Astrocyte (in vitro differentiated cells and primary cell): ENCODE results near the gene FTO. TPM values are rescaled to one million over a fixed set of nuclear protein-coding genes. Genes with fewer than 3 reads are reported as not detected.

Experiments used
- DNase-seq: peaks from one replicate; pipeline ENCODE4 v3.0.0-alpha.2; 2010; ENCODE audit warnings: low read depth
- FAIRE-seq: peaks from 2 replicates; lab custom pipeline; 2011; peaks lifted over from hg19 to GRCh38; lab: Jason Lieb, UNC
- H2AFZ ChIP-seq: 2 replicates; pipeline ENCODE4 v1.6.0; 2012; ENCODE audit warnings: low read depth, low read length, inconsistent platforms
- H3K27ac ChIP-seq: 2 replicates; pipeline ENCODE4 v1.5.1; 2011; ENCODE audit warnings: low read depth, low read length, inconsistent platforms
- H3K27me3 ChIP-seq: 2 replicates; pipeline ENCODE4 v1.6.0; 2011; ENCODE audit warnings: low read length, inconsistent platforms; ENCODE audit not compliant: insufficient read depth
- H3K36me3 ChIP-seq: 2 replicates; pipeline ENCODE4 v1.5.1; 2011; ENCODE audit warnings: low read length, inconsistent platforms; ENCODE audit not compliant: insufficient read depth
- H3K4me1 ChIP-seq: 2 replicates; pipeline ENCODE4 v1.5.1; 2011; ENCODE audit warnings: low read length, inconsistent platforms; ENCODE audit not compliant: insufficient read depth
- H3K4me2 ChIP-seq: 2 replicates; pipeline ENCODE4 v1.6.0; 2012; ENCODE audit warnings: low read length, inconsistent platforms
- H3K4me3 ChIP-seq: 2 replicates; pipeline ENCODE4 v1.5.1; 2011; ENCODE audit warnings: low read depth, mild to moderate bottlenecking, low read length, inconsistent platforms; ENCODE audit not compliant: insufficient read depth
- H3K79me2 ChIP-seq: 2 replicates; pipeline ENCODE4 v1.6.0; 2012; ENCODE audit warnings: mild to moderate bottlenecking, low read length, inconsistent platforms; ENCODE audit not compliant: insufficient read depth
- H3K9ac ChIP-seq: 2 replicates; pipeline ENCODE4 v1.6.0; 2012; ENCODE audit warnings: mild to moderate bottlenecking, low read length, inconsistent platforms
- H3K9me3 ChIP-seq: 2 replicates; pipeline ENCODE4 v1.5.1; 2012; ENCODE audit warnings: low read depth, mild to moderate bottlenecking, low read length, inconsistent platforms; ENCODE audit not compliant: insufficient read depth
- H4K20me1 ChIP-seq: 2 replicates; pipeline ENCODE4 v1.6.0; 2012; ENCODE audit warnings: low read length, inconsistent platforms; ENCODE audit not compliant: insufficient read depth
- H3K27ac Mint-ChIP-seq: one replicate; pipeline ENCODE4 v1.8.0; 2021; ENCODE audit warnings: mild to moderate bottlenecking, mixed read lengths; ENCODE audit not compliant: unreplicated experiment
- H3K27me3 Mint-ChIP-seq: one replicate; pipeline ENCODE4 v1.8.0; 2021; ENCODE audit warnings: low read depth, mixed read lengths; ENCODE audit not compliant: unreplicated experiment
- H3K36me3 Mint-ChIP-seq: one replicate; pipeline ENCODE4 v1.8.0; 2021; ENCODE audit warnings: low read depth, mixed read lengths; ENCODE audit not compliant: unreplicated experiment
- H3K4me1 Mint-ChIP-seq: one replicate; pipeline ENCODE4 v1.8.0; 2021; ENCODE audit warnings: low read depth, mixed read lengths; ENCODE audit not compliant: unreplicated experiment
- H3K4me3 Mint-ChIP-seq: one replicate; pipeline ENCODE4 v1.8.0; 2021; ENCODE audit warnings: mild to moderate bottlenecking, moderate library complexity, mixed read lengths; ENCODE audit not compliant: unreplicated experiment
- H3K9me3 Mint-ChIP-seq: one replicate; pipeline ENCODE4 v1.8.0; 2021; ENCODE audit warnings: mild to moderate bottlenecking, mixed read lengths; ENCODE audit not compliant: unreplicated experiment
- EZH2 ChIP-seq: IDR thresholded peaks from 2 replicates; pipeline ENCODE4 v1.6.1; 2012; ENCODE audit warnings: mild to moderate bottlenecking, low read length, inconsistent platforms; ENCODE audit not compliant: insufficient read depth
- total RNA-seq: library from RNA; stranded (reverse); gene quantifications from 2 replicates; pipeline ENCODE4 v1.2.1, GENCODE V29; 2021
- TF ChIP-seq, protein P1 (sequence below): IDR thresholded peaks from 2 replicates; pipeline ENCODE4 v1.5.1; 2011; ENCODE audit warnings: low read depth, mild to moderate bottlenecking, inconsistent platforms, low read length, moderate library complexity; ENCODE audit not compliant: insufficient read depth

FTO gene
- total RNA-seq, 1 donor from 2014 or later: 73.1 TPM

DNA sequence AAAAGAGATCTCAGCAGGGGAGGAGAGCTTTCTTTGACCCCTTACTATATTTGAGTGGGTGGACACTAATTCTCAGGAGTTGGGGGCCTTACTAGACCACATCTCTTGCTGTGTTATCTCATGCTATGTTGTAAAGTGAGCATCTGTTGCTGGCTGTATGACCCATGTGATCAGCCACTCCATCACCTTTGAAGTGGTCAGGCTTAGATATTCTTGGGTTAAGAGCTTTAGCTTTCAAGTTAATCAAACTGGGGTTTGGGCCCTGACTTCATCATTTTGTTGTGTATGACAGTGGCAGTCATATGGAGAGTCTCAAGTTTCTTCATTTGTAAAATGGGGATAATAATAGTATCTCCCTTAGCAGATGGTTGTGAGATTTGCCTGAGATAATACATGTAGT is 201.1 kb downstream of the FTO start:
- TF ChIP-seq, protein P1, sequence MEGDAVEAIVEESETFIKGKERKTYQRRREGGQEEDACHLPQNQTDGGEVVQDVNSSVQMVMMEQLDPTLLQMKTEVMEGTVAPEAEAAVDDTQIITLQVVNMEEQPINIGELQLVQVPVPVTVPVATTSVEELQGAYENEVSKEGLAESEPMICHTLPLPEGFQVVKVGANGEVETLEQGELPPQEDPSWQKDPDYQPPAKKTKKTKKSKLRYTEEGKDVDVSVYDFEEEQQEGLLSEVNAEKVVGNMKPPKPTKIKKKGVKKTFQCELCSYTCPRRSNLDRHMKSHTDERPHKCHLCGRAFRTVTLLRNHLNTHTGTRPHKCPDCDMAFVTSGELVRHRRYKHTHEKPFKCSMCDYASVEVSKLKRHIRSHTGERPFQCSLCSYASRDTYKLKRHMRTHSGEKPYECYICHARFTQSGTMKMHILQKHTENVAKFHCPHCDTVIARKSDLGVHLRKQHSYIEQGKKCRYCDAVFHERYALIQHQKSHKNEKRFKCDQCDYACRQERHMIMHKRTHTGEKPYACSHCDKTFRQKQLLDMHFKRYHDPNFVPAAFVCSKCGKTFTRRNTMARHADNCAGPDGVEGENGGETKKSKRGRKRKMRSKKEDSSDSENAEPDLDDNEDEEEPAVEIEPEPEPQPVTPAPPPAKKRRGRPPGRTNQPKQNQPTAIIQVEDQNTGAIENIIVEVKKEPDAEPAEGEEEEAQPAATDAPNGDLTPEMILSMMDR: no peak
- TF ChIP-seq EZH2: no peak
- Mint-ChIP-seq H3K9me3 (no peaks in the 10 kb centered on the region), H3K36me3 (peaks cover 7% of the 10 kb centered on the region), H3K27ac (peak overlapping the region; percentile 3), H3K27me3 (no peaks in the 10 kb centered on the region), H3K4me3 (no peak overlapping the region), H3K4me1 (peaks cover 11% of the 10 kb centered on the region)
- Histone ChIP-seq H2AFZ (no peak overlapping the region), H4K20me1 (peaks cover 9% of the 10 kb centered on the region), H3K9me3 (no peaks in the 10 kb centered on the region), H3K36me3 (no peaks in the 10 kb centered on the region), H3K4me2 (no peak overlapping the region), H3K79me2 (peaks cover 4% of the 10 kb centered on the region), H3K4me3 (no peak overlapping the region), H3K27me3 (no peaks in the 10 kb centered on the region), H3K27ac (no peak overlapping the region), H3K9ac (no peak overlapping the region), H3K4me1 (no peaks in the 10 kb centered on the region)
- FAIRE-seq: no peak
- no peak for DNase-seq

DNA sequence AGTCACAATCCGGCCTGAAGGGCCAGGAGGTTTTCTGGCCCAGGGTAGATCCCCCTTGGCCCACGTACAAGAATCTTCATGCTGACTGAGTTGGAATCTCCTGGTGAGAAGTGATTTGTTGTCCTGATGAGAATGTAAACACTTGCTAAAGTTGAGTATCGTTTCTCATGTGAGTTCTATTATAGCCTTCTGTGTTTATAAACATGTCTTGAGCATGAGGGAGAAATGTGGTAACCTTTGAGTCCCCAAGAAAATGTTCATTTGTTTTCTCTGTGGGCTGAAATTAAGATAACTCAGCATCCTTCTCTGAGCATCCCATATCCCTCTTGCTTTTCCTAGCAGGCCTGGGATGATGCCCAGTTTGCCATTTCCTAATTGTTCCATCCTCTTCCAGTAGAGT is 204.8 kb downstream of the FTO start:
- no peaks in the 10 kb centered on the region for H3K9me3 ChIP-seq
- no peak overlapping the region for H2AFZ ChIP-seq
- Mint-ChIP-seq H3K27ac (no peak overlapping the region), H3K4me1 (peaks cover 16% of the 10 kb centered on the region), H3K9me3 (no peaks in the 10 kb centered on the region), H3K27me3 (no peaks in the 10 kb centered on the region), H3K4me3 (no peak overlapping the region), H3K36me3 (peaks cover 7% of the 10 kb centered on the region)
- H3K4me3 ChIP-seq: no peak overlapping the region
- FAIRE-seq: no peak
- TF ChIP-seq EZH2: no peak
- TF ChIP-seq, protein P1: no peak
- H3K9ac ChIP-seq: no peak overlapping the region
- peaks cover 29% of the 10 kb centered on the region for H4K20me1 ChIP-seq
- peaks cover 4% of the 10 kb centered on the region for H3K79me2 ChIP-seq
- no peaks in the 10 kb centered on the region for H3K36me3 ChIP-seq
- no peak overlapping the region for H3K27ac ChIP-seq
- no peak overlapping the region for H3K4me2 ChIP-seq
- DNase-seq: no peak
- H3K27me3 ChIP-seq: no peaks in the 10 kb centered on the region
- peaks cover 11% of the 10 kb centered on the region for H3K4me1 ChIP-seq

DNA sequence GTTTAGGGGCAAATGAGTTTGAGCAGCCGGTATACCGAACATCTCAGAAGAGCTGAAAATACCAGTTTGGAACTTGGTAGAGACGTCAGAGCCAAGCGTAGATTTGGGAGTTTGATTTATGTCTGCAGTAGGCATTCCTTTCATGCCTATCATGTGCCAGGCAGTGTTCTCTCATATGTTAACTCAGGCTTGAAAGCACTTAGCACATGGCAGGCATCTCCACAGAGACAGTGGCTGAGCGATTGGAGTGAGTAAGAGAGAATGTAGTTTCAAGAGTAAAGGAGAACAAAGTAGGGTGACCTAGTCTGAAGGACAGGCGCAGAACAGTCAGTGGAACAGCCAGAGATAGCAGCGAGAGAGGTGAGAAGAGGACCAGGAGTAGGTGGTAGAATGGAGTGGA is 207.0 kb downstream of the FTO start:
- H2AFZ ChIP-seq: no peak overlapping the region
- H3K9ac ChIP-seq: no peak overlapping the region
- H4K20me1 ChIP-seq: peaks cover 23% of the 10 kb centered on the region
- no peak overlapping the region for H3K27ac Mint-ChIP-seq
- H3K4me3 ChIP-seq: no peak overlapping the region
- H3K9me3 ChIP-seq: no peaks in the 10 kb centered on the region
- H3K79me2 ChIP-seq: no peaks in the 10 kb centered on the region
- DNase-seq (no peak), FAIRE-seq (no peak)
- no peak overlapping the region for H3K4me3 Mint-ChIP-seq
- TF ChIP-seq, protein P1: no peak
- no peak for TF ChIP-seq EZH2
- H3K27me3 Mint-ChIP-seq: no peaks in the 10 kb centered on the region
- no peaks in the 10 kb centered on the region for H3K9me3 Mint-ChIP-seq
- H3K4me1 ChIP-seq: peaks cover 13% of the 10 kb centered on the region
- H3K36me3 ChIP-seq: no peaks in the 10 kb centered on the region
- H3K27me3 ChIP-seq: no peaks in the 10 kb centered on the region
- peaks cover 5% of the 10 kb centered on the region for H3K36me3 Mint-ChIP-seq
- peaks cover 8% of the 10 kb centered on the region for H3K4me1 Mint-ChIP-seq
- no peak overlapping the region for H3K27ac ChIP-seq
- no peak overlapping the region for H3K4me2 ChIP-seq
